Ramos (cell line): ENCODE data around the gene FFAR1.

Experiments
- in situ Hi-C: fragments of 300-500 bp; cut with MboI; formaldehyde crosslinking; loops from one replicate; pipeline ENCODE4 v1.14.3; 2022; ENCODE audit warnings: low sequenced_read_pairs; ENCODE audit not compliant: unreplicated experiment

Gene FFAR1

GRCh38 chr19:35340431-35340830 lies 7.3 kb upstream of the FFAR1 start:
- in situ Hi-C loops, result no loop called here

GRCh38 chr19:35341006-35341405 lies 6.7 kb upstream of the FFAR1 start:
- in situ Hi-C loops, result no loop called here

- in situ Hi-C loops, result no loop called here
These were observed 6.0 kb upstream of the FFAR1 start for GRCh38 chr19:35341565-35342225.

GRCh38 chr19:35342430-35342829 lies 5.3 kb upstream of the FFAR1 start:
- in situ Hi-C loops, result no loop called here

GRCh38 chr19:35344511-35345031 lies 3.1 kb upstream of the FFAR1 start:
- in situ Hi-C loops, result loop anchor here (5.0 kb wide), 1 partner anchor 72 kb away; no protein-coding TSS in a partner anchor

GRCh38 chr19:35345671-35346111 lies 2.0 kb upstream of the FFAR1 start:
- in situ Hi-C loops, result loop anchor here (5.0 kb wide), 1 partner anchor 73 kb away; no protein-coding TSS in a partner anchor

GRCh38 chr19:35346193-35347052 lies 1.3 kb upstream of the FFAR1 start:
- in situ Hi-C loops, result loop anchor here (5.0 kb wide), 1 partner anchor 74 kb away; no protein-coding TSS in a partner anchor

GRCh38 chr19:35347930-35348298 lies 212 bp downstream of the FFAR1 start:
- in situ Hi-C loops, result loop anchor here (5.0 kb wide), 1 partner anchor 76 kb away; no protein-coding TSS in a partner anchor

- in situ Hi-C loops, result loop anchor here (5.0 kb wide), 1 partner anchor 77 kb away; no protein-coding TSS in a partner anchor
These were observed 1.4 kb downstream of the FFAR1 start for GRCh38 chr19:35348911-35349611.

- in situ Hi-C loops, result loop anchor here (5.0 kb wide), 1 partner anchor 78 kb away; no protein-coding TSS in a partner anchor
These were observed 2.2 kb downstream of the FFAR1 start for GRCh38 chr19:35349614-35350521.

- in situ Hi-C loops, result no loop called here
These were observed 2.9 kb downstream of the FFAR1 start for GRCh38 chr19:35350591-35350990.

GRCh38 chr19:35351411-35352176 lies 3.9 kb downstream of the FFAR1 start:
- in situ Hi-C loops, result no loop called here

GRCh38 chr19:35352177-35352447 lies 4.4 kb downstream of the FFAR1 start:
- in situ Hi-C loops, result no loop called here

GRCh38 chr19:35352448-35353304 lies 5.0 kb downstream of the FFAR1 start:
- in situ Hi-C loops, result no loop called here

GRCh38 chr19:35353635-35354034 lies 5.9 kb downstream of the FFAR1 start:
- in situ Hi-C loops, result no loop called here

- in situ Hi-C loops, result no loop called here
These were observed 7.2 kb downstream of the FFAR1 start for GRCh38 chr19:35354898-35355297.

GRCh38 chr19:35355791-35356460 lies 8.2 kb downstream of the FFAR1 start:
- in situ Hi-C loops, result no loop called here
